Brain microvascular endothelial cell (primary cell): Measurements from ENCODE around the gene B4GAT1.
A peak's percentile ranks its signal among the peaks of the same experiment; 100 is the strongest.

Source experiments
- DNase-seq: peaks from one replicate; pipeline ENCODE4 v3.0.0-alpha.2; 2020
- H3K27ac ChIP-seq: fragments of 250-450 bp; sonication (Bioruptor Pico); 2 replicates; pipeline ENCODE4 v1.5.1; 2020; ENCODE audit warnings: mild to moderate bottlenecking, moderate library complexity
- H3K27me3 ChIP-seq: fragments of 250-450 bp; sonication (Bioruptor Pico); replicated peaks from 2 replicates; pipeline ENCODE4 v1.5.1; 2020; ENCODE audit warnings: mild to moderate bottlenecking
- H3K36me3 ChIP-seq: fragments of 250-450 bp; sonication (Bioruptor Pico); replicated peaks from 2 replicates; pipeline ENCODE4 v1.5.1; 2020; ENCODE audit warnings: mild to moderate bottlenecking
- H3K4me3 ChIP-seq: 2 replicates; pipeline ENCODE4 v1.5.1; 2011; ENCODE audit warnings: low read depth, mild to moderate bottlenecking, control low read depth, low read length, moderate library complexity
- in situ Hi-C: cut with HindIII; loops from 2 replicates; pipeline ENCODE4 v1.10.0; 2017; ENCODE audit warnings: low sequenced_read_pairs, low pct_ligation_motif_present
- TF ChIP-seq, protein P1 (sequence below): IDR thresholded peaks from 2 replicates; pipeline ENCODE4 v1.5.1; 2011; ENCODE audit warnings: low read depth, mild to moderate bottlenecking, moderate library complexity, low read length, control low read depth, inconsistent platforms; ENCODE audit errors: missing control alignments

Gene B4GAT1

DNA sequence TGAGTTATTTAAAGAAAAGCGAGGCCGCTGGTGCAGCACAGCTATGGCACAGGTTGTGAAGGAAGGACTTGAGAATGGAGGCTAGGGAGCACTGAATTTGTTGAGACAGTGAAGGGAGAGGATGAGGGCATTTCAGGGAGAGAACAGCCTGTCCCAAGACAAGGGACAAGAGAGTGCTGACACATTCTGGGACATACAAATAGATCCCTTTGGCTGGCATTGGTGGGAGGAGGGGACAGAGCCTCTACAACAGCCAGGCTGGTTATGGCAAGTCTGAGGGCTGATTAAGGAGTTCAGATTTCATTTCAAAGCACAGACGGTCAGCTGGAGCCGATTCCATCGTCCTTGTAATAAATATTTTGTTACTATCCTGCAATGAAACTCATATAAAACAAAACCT lies 25.8 kb upstream of the B4GAT1 start:
- Histone ChIP-seq H3K27me3 (no peaks in the 10 kb centered on the region), H3K27ac (no peak overlapping the region), H3K36me3 (no peaks in the 10 kb centered on the region), H3K4me3 (no peak overlapping the region)
- no peak for DNase-seq
- in situ Hi-C loops, result no loop called here
- TF ChIP-seq, protein P1, sequence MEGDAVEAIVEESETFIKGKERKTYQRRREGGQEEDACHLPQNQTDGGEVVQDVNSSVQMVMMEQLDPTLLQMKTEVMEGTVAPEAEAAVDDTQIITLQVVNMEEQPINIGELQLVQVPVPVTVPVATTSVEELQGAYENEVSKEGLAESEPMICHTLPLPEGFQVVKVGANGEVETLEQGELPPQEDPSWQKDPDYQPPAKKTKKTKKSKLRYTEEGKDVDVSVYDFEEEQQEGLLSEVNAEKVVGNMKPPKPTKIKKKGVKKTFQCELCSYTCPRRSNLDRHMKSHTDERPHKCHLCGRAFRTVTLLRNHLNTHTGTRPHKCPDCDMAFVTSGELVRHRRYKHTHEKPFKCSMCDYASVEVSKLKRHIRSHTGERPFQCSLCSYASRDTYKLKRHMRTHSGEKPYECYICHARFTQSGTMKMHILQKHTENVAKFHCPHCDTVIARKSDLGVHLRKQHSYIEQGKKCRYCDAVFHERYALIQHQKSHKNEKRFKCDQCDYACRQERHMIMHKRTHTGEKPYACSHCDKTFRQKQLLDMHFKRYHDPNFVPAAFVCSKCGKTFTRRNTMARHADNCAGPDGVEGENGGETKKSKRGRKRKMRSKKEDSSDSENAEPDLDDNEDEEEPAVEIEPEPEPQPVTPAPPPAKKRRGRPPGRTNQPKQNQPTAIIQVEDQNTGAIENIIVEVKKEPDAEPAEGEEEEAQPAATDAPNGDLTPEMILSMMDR, result no peak

DNA sequence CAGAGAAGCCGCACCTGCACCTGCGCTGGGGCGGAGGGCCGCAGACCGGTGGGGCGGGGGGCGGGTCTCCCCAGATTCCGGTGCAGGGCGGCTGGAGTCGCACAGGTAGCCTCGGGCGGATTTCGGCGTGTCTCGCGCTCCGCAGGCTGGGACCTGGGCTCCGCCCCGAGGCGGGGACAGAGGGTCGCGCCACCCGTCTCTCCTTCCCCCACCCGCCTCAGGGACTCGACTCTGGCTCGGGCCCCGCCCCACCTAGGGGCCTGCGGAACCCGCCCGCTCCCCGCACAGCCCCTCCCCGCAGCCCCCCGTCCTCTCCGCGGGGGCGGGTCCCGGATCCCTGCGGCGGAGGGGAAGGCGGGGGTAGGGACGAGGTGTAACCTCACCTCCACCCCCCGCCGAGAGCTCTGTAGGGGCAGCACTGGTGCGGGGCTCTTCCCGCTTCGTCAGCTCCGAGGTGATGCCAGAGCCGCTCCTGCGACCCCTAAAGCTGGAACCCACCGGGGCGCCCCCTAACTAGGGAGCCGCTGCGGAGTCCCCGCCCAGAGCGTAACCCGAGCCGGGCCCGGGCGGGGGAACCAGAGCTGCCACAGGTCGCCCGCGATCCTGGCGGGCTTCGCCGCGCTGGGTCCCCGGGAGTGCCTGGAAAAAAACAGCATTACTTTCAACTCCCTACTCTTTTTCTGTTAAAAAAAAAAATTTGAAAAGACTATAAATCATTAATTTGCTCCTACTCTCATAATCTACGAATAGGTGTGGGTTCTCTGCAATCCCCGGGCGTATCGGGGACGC lies 24.4 kb upstream of the B4GAT1 start, which contains the start of gene SLC29A2:
Gene SLC29A2 (minus strand): TSS at position 134 of the 789 bp plus-strand sequence. CDS start 169 bp downstream, outside the sequence.
- TF ChIP-seq, protein P1, result no peak
- DNase-seq, result no peak
- H3K27ac ChIP-seq, result no peak within 1 kb of the TSS
- H3K36me3 ChIP-seq, result no peaks in the 10 kb centered on the region
- no peaks in the 10 kb centered on the region for H3K27me3 ChIP-seq
- in situ Hi-C loops, result no loop called here
- peak within 1 kb of the TSS; percentile 65 for H3K4me3 ChIP-seq

DNA sequence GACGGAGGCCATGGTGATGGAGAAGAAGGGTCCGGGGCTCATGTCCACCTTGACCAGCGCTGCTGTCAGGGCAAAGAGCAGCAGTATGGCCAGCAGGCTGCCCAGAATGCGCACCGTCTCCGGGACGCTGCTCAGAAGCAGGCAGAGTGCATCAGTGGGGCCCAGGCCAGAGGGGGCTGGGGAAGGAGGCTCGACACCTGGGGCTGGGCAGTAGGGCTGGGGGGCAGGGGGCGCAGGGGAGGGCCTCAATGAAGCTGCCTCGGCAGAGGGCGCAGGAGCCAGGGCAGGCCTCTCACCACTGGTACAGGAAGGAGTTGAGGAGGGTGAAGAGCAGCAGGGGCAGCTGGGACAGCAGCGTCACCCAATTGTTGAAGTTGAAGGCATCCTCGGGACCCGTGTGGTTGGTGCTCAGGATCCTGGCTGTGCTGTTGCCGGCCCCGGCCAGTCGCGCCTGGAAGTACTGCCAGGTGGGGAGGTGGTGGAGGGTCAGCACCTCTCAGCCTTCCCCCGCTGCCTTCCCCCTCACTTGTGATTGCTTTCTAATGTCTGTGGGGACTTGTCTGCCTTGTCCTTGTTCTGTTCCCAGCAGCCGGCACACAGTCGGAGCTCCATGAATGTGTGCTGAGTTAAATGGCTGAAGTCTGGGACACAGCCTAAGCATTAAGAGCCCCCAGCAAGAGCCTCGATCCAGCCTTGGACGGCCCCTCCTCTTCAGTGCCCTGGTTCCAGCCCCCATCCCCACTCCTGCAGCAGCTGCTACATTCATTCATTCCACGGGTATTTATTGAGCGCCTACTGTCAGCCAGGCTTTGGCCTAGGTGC lies 21.9 kb upstream of the B4GAT1 start:
- TF ChIP-seq, protein P1, result no peak
- no peaks in the 10 kb centered on the region for H3K27me3 ChIP-seq
- no peak for DNase-seq
- H3K36me3 ChIP-seq, result no peaks in the 10 kb centered on the region
- no peak overlapping the region for H3K27ac ChIP-seq
- in situ Hi-C loops, result no loop called here
- H3K4me3 ChIP-seq, result no peak overlapping the region

DNA sequence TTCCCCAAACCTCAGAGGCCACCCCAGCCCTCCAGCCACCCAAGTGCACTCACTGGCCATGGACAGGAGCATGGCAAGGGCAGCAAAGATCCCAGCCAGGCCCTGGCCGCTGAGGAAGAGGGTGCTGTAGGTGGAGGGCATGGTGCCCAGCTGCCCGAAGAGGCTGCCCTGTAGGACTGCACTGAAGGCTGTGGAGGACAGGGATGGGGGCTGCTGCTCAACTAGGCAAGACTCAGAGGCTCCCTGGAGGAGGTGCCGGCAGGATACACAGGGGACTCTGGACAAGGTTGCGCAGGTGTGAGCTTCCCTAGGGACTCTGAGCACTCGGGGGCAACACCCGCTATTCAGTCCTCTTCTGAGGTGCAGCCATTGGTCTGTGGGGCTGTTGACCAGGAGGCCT lies 21.1 kb upstream of the B4GAT1 start:
- TF ChIP-seq, protein P1, result no peak
- H3K27me3 ChIP-seq, result no peaks in the 10 kb centered on the region
- in situ Hi-C loops, result no loop called here
- no peak for DNase-seq
- H3K27ac ChIP-seq, result no peak overlapping the region
- H3K4me3 ChIP-seq, result no peak overlapping the region
- no peaks in the 10 kb centered on the region for H3K36me3 ChIP-seq

DNA sequence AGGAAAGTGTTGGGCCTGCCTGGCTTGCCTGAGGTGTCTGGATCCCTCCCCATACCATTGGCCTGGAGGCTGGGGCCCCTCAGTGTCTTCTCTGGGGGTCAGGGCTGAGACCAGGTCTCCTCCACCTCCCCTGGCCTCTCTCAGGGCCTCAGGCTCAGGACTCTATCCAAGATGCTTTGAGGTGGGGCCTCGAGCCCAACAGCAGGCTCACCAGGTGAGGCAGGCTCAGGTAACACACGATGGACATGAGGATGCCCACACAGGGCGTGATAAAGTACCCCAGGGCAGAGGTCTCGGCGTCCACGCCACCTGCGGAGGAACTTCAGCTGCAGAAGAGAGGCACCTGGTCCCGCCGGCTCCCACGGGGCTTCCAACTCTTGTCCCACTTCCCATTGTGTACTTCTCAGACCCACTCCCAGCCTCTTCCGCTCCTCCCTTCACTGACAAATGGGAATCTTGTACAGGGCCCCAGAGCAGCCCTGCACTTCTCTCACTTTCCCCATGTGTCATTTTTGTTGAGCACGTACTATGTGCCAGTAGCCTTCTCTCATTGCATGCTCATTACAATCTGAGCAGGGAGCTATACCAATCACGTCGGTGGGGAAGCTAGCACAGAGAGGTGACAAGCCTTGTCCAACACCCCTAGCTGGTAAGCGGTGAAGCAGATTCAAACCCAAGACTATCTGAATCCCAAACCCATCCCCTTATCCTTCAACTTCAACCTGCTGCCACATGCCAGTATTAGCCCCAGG lies 20.3 kb upstream of the B4GAT1 start:
- TF ChIP-seq, protein P1, result no peak
- Histone ChIP-seq H3K36me3 (no peaks in the 10 kb centered on the region), H3K4me3 (no peak overlapping the region), H3K27ac (no peak overlapping the region), H3K27me3 (no peaks in the 10 kb centered on the region)
- in situ Hi-C loops, result no loop called here
- no peak for DNase-seq
